HG03460 (cell line): ENCODE data around the gene PGAM5.
"Not testable (repeated sequence)": the region's sequence is repeated elsewhere in the genome, so short reads cannot be mapped to it uniquely, and the experiment has no call there.

ENCODE experiments used
- ATAC-seq: cut with Tn5 transposase; IDR thresholded peaks from one replicate; pipeline ENCODE4 v1.9.1; 2021; ENCODE audit not compliant: unreplicated experiment

Gene PGAM5

GRCh38 chr12:132741620-132742019 is 31.0 kb downstream of the PGAM5 start:
- no peak for ATAC-seq

DNA sequence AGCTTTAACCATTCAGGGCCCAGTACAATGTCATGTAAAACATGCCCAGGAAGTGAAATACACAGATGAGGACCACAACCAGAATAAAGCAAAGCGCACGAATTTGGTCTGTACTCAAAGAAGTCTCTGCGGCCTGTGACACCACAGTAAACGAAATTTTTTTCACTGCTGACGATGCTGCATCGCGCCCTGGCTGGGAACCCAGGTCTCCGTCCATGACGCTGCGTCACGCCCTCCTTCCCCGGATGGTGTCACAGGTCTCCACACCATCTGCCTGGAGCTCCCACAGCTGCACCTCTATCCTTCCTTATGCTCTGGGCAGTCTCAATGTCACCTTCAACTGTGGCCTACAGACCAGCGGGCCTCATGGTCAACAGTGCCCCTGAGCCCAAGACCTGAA is 33.2 kb downstream of the PGAM5 start:
- no peak for ATAC-seq

DNA sequence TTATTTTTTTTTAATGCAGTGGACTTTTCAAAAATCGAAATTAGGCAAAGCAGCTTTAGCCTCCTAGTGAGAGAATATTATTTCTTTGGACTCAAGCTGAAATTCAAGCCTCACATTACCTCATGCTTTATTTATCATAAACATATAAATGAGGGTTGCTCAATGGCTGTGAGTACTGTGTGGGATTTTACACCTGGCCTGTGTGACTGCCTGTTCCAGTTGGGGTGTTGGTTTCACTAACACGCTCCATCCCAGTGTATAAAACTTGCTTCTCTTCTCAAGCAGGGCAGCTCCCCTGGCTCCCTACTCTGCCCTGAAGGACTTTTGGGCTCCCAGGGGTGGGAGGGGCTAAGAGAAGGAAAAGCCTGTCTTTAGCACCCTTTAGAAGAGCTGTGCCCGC is 36.0 kb downstream of the PGAM5 start:
- no peak for ATAC-seq

DNA sequence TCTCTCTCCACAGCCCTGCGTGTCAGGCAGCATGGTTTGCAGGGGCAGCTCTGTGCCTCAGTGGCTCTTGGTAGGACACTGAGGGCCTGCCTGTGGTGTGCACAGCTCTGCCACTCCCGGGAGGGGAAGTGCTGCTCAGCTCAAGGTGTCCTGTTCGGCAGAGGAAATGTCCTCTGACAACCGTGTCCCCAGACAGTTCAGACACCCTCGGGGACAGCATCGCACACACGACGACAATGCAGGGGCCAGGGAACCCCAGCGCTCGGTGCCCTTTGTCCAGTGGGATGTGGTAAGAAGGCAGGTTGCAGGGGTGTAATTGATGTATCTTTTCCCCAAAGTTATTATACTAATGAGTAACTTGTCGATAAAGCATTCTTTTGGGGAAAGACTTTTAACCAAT is 36.8 kb downstream of the PGAM5 start:
- ATAC-seq, result no peak

DNA sequence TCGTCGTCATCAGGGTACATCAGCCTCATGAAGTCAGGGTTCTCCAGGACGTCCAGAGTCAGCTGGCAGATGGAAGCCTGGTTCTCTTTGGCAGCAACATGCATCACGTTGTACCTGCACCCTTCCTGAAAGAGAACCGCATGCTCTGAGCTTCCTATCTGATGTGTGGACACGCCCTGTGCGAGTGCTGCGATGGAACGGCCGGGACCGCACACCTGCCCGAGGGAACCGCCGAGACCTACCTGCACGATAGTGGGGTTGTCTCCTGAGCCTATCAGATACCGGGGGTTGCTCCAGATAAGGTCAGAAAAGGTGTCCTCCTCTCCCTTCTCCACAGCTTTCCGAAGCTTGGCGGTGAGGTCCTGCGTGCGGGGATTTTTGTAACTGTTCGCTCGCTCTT is 37.3 kb downstream of the PGAM5 start:
- ATAC-seq, result no peak

DNA sequence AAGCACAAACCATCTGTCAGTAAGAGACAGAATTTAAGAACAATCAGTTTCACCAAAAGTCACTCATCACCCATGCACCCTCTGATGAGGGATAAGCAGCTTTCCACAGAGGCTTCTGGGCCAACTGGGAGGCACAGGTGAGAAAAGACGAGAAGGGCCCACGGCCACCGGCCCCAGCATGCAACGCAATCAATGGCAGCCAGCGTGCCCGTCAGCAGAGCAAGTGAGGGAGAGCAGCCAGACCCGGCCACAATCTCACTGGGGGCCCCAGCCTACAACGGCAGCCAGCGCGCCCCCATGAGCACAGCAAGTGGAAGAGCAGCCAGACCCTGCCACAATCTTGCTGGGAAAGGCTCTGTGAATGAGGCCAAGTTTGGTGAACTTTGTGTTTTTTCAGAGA is 37.7 kb downstream of the PGAM5 start:
- ATAC-seq, result no peak

DNA sequence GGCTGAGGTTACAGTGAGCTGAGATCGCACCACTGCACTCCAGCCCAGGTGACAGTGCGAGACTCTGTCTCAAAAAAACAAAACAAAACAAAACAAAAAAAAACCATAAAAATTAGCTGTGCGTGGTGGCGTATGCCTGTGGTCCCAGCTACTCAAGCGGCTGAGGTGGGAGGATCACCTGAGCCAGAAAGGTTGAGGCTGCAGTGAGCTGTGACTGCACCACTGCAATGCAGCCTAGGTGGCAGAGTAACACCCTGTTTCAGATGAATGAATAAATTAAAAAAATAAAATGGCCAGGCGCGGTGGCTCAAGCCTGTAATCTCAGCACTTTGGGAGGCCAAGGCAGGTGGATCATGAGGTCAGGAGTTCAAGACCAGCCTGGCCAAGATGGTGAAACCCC is 43.0 kb downstream of the PGAM5 start:
- not testable (repeated sequence) for ATAC-seq

GRCh38 chr12:132754160-132754932 is 43.7 kb downstream of the PGAM5 start:
- no peak for ATAC-seq

DNA sequence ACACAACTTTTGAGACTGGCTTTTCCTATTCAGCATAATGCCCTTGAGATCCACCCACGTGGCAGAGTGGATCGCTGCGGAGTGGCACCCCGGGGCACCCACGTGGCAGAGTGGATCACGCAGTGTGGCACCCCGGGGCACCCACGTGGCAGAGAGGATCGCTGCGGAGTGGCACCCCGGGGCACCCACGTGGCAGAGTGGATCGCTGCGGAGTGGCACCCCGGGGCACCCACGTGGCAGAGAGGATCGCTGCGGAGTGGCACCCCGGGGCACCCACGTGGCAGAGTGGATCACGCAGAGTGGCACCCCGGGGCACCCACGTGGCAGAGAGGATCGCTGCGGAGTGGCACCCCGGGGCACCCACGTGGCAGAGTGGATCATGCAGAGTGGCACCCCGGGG is 48.2 kb downstream of the PGAM5 start:
- not testable (repeated sequence) for ATAC-seq

GRCh38 chr12:132759359-132759758 is 48.7 kb downstream of the PGAM5 start:
- ATAC-seq, result no peak

DNA sequence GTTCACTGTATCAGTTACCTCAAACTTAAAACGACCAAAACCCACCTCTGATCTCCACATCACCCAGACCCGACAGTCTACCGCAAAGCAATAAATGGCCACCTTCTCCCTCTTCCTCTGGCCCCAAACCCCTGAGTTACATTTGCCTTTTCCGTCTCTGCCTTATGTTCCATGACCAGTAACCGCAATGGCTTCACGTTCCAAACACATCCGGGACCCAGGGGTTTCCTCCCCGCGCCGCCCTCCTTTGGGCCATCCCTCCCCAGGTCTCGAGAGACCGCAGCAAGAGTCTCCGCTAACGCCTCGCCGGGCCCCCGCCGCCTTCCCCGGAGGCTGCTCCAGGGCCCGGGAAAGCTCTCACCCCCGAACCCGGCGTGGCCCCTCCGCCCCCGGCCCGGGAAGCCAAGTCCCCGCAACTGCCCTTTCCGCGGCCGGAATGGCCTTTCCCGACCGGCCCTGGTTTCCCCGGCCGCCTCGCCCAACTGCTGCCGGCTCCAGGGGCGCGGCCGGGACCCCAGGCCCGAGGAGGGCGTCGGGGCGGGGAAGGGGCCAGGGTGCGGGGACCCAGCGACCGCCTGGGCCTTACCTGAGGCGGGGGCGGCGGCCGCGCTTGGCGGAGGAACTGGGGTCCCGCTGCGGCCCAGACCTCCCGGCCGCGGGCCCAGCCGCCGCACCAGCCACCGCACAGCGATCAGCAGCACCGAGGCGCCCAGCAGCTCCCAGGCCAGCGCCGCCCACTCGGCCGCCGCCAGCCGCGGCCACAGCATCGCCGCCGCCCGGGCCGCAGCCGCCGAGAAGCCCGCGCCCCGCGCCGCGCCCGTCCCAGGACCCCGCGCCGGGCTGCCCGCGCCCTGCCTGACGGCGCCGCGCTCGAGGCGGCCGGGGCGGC is 50.6 kb downstream of the PGAM5 start, which contains the start of gene ANKLE2:
Gene ANKLE2, minus strand, starts transcription at position 801 of the 889 bp plus-strand sequence. Its CDS starts 34 bp downstream, at position 767.
- peak; percentile 14 for ATAC-seq

GRCh38 chr12:132761921-132762583 is 51.4 kb downstream of the PGAM5 start:
- peak; percentile 65 for ATAC-seq

DNA sequence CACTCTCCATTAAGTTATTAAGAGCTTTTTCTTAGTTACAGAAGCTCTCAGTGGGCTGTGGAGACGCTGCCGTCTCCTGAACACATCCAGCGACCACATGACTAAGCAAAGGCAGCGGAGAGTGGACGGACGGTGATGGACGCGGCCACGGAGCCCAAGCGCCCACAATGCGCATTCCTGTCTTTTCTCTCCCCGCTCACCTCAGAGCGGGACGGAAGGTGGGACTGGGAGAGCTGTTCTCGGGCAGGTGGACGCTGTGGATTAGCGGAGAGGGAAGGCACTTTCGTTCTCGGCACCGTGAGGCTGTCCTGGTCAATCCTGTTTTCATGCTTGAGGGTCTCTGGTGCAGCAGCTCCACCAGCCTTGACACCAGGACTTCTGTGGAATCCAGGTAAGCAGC is 53.6 kb downstream of the PGAM5 start:
- no peak for ATAC-seq

DNA sequence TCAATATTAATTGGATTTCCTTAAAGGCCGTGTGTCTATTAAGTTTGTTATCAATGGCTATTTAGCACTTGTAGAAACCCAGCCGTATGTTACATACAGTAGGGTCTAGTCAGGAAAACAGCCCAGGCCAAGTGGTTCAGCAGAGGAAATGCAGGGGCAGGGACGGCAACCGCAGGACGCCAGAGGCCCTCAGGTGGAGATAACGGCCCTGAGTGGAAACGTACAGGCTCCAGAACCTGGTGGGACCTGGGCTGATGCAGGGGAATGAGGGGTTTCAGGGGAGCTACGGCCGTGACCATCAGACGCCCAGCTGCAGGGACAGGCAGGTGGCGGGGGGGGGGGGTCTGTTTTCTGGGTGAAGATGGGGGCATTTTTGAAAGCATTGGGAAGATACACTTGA is 54.7 kb downstream of the PGAM5 start:
- ATAC-seq, result no peak

DNA sequence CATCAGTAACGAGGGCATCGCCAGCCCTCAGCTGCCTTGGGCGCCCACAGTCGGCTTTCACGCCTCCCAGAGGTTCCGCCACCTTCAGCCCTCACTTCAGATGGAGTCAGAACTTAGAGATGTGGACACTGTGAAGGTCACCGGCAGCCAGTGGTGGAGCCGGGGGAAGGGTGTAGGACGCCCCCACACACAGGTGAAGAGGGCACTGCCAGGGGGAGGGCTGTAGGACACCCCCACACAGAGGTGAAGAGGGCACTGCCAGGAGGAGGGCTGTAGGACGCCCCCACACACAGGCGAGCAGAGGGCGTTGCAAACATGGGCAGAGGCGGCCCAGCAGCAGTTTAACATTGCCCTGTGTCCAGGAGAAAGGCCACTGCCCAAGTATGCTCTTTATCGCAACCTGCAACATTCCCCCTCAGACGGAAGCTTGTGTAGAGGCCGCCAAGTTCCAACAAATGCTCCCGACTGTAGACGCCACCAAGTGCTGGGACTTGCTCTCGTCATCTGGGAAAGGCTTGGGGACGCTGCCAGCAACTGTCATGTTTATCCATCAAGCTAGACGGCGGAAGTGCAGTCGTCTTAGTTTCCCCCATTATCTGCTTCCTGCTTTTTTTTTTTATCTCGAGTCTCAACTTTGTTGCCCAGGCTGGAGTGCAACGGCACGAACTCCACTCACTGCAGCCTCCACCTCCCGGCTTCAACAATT is 55.9 kb downstream of the PGAM5 start:
- ATAC-seq, result no peak

DNA sequence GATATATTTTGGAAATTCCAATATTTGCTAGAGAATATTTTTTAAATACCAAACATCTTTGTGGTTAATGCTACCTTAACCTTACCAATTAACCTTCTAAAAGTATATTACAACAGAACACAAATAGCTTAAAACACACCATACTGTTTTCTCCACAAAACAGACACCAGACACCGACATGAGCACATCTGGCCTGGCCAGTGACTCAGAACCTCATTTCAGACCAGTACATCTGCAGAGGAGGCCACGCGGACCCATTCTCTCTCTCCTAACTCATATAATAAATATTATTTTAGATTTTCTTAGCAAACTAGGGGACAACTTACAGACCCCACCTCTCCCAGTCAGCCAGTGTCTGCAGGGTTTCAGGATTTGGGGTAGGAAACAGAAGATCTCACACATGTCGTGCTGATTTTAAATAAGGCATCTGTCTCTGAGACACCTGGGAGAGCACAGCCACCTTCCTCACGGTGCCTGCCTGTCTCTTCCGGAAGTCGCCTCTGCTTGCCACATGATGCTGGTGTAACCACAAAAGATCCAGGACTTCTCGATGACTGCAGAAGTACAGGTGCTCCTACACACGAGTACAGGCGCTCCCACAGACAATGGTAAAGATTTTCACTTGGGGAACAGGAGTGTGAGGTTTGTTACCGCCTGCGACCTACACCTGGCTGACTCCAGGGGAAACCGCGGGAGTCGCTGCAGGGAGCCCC is 60.6 kb downstream of the PGAM5 start:
- ATAC-seq, result no peak
